HK-2 (cell line): ENCODE results near the gene EAF1.
"Not testable (repeated sequence)": the region's sequence is repeated elsewhere in the genome, so short reads cannot be mapped to it uniquely, and the experiment has no call there.

Experiments
- DNase-seq: peaks from one replicate; pipeline ENCODE4 v3.0.0-alpha.2; 2018; ENCODE audit not compliant: unreplicated experiment

EAF1 gene

DNA sequence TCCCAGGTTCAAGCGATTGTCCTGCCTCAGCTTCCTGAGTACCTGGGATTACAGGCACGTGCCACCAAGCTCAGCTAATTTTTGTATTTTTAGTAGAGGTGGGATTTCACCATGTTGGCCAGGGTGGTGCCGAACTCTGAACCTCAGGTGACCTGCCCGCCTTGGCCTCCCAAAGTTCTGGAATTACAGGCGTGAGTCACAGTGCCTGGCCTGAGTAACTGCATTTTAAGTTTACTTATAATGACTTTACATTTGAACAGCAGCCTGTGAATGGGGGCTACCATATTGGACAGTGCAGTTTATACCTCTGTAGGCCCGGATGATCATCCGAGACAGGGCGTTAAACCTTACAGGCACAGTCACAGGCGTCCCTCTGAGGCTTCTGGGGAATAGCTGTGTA is 24.8 kb downstream of the EAF1 start:
- no peak for DNase-seq

DNA sequence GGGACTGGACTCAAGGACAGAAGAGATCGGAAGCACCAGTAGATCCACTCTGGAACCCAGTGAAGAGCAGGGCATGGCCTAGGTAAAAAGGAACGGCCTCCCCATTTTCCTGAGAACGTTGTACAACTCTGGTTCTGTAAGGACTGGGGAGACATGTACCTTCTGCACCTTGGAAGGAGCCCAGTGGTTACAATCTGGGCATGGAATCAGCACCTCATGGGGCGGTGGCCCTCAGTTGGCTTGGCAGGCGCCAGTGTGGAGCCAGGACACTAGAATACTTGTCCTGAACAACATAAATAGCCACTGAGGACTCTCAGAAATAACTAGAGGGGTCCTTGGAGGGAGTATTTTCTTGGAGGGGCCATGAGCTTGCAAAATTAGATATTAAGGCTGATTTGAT is 25.6 kb downstream of the EAF1 start:
- no peak for DNase-seq

DNA sequence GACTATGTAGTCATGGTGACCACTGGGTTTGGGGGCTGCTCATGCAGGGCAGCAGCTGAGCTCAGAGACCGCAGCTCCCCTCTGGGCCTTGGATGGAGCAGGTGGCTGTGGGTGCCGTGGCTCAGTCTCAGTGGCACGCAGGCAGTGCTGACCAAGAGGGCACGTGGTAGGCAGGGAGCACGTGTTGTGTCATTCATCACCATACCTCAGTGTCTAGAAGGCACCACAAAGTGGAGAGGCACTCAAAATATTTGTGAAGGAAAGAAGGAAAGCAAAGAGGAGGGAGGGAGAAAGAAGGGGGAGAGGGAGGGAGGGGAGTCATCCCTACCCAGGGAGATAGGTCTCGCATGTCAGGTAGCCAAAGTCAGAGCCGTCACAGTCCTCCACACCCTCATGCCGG is 26.1 kb downstream of the EAF1 start:
- no peak for DNase-seq

DNA sequence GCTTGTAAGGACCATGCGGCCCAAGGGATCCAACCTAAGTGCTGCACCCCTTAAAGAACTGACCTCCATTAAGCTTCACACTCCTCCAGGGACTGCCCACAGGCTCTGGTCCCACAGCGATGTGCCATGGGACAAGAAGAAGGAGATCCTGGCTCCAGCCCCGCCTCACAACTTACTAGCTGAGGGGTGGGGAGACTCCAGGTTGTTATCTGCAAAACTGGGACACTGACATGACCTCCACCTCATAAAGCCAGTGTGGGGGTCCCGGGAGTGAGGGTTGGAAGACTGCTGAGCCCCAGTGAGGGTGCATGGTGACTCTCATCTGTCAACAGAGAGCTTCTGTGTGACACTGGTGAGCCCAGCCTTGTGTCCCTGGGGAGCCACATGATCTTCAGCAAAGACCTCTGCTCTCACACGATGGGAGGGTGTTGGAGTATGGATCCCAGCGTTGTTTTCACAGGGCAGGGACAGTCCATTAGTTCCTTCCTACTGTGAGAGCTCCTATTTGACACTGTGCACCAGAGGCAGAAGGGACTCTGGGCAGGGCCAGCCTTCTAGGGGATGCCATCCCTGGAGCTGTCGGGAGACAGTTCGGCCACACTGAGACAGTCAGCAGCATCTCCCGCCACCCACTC is 26.7 kb downstream of the EAF1 start:
- DNase-seq = no peak

DNA sequence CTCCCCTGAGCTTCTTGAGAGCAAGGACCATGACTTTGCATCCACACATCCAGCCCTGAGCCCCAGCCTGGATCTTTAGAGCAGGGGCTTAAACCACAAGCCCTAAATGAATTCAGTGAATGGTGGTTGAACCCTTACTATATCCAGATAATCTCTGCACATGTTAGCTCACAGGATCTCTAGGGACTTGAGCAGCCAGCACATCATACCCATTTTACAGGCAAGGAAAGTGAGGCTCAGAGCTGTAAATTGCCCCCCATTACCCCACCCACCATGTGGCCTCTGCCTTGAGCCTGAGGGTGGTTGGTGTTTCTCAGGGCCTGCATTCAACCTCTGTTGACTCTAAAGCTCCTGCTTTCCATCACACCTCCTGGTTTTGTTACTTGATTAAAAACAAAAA is 27.6 kb downstream of the EAF1 start:
- DNase-seq = no peak

DNA sequence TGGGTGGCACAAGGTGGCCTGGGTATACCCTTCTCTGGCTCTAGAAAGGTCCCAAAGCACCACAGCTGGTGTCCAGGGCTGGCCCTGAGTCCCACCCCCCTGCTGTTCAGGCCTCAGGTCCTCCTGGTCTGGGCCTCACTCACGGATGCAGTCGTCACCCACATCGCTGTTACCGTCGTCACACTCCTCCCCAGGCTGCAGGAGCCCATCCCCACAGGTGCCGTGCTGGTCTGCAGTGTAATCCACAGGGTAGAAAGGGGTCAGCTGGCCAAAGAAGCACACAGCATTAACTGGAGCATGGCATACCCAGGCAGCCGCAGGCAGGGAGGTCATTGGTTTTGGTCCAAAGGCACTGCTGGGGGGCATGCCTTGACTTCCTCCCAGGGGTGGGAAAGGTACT is 28.4 kb downstream of the EAF1 start:
- no peak for DNase-seq

DNA sequence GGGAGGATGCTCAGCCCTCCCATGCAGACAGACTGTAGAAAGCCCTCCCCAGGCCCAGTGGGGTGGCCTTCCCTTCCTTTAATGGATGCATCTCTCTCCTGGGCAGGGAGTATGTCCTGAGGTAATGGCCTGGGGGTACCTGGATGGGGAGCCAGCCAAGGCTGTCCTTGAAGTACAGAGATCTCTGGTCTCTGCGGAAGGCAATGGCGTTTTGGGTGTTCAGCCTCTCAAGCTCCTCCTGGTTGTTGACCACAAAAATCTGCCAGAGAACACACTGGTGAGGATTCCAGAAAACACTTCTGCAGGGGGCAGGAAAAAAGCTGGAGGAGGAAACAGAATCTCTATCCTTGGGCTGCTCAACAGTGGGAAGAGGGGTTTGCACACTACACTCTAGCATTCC is 28.9 kb downstream of the EAF1 start:
- no peak for DNase-seq

DNA sequence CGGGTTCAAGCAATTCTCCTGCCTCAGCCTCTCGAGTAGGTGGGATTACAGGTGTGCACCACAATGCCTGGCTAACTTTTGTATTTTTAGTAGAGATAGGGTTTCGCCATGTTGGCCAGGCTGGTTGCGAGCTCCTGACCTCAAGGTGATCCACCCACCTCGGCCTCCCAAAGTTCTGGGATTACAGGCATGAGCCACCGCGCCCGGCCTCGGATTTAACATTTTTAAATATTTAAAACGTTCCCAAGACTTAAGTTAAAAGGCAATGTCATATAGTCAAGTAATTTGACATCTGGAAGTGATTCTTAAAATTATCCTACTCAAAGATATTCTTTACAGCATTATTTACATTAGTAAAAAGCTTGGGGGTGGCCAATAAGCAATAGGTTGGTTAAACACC is 29.5 kb downstream of the EAF1 start:
- not testable (repeated sequence) for DNase-seq

DNA sequence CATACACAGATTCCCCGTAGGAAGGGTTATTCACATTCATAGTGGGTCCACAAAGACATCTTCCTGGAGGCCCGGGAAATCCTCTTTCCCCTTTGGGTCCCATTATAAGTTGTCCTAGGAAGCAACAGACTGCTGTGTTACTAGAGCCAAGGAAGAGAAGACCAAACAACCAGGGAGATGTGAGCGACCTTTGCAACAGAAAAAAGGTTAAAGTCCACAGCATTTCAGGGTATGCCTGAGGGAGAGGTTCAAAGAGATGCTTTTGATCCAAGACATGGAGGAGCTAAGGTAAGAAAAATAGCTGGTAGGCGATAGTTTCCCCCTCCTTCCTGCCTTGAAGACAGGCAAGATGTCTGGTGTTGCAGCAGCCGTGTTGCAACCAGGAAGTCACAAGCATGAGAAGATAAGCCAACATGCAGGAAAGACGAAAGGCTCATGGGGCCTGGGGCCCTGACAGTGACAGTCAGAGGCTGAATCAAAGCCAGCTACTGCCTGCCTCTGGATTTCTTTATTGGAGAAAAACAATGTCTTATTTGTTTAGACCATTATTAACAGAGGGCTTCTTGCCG is 30.9 kb downstream of the EAF1 start:
- DNase-seq = no peak

DNA sequence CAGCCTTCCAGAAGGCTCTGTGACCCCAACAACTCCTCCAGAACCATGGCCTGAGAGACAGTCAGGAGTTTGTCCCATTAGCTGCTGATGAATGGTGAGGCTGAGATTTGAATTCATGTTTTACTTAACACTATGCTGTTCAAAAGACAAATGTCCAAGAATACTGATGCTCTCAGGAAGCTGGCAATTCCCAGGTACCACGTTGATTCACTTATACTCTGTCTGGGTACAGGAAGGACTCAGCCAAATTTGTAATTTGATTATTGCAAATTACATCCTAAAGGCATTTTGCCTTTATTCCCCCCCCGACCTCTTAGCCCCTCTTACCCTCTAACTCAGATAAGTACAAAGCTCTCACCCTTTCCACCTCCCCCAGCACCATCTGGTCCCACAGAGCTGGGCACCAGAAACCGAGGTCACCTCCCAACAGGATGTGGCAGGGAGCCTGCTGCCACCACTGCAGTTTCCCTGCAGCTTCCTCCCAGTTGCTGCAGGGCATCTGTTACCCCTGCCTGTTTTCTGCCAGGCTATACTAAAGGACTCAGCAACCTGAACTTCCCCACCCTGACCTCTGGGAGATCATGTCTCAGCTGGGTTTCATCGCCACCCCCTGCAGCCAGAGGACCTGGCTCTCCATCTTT is 33.6 kb downstream of the EAF1 start:
- DNase-seq = no peak

DNA sequence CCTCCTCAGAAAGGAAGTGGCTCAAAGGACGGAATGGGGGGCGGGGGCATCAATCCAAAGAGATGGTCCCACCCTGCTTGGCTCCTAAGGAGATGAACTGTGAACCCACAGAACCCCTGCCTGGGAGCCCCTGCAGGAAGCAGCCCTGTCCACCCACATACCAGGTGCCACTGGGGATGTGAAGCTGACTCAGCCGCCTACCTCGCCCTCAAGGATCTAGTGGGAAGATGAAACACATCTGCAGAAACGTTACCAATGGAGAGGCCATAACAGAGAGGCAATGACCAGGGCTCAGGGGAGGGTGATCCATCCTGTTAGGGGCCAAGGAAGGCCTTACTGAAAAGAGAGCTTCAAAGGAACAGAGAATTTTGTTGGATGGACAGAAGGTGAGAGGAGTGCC is 35.1 kb downstream of the EAF1 start:
- no peak for DNase-seq

DNA sequence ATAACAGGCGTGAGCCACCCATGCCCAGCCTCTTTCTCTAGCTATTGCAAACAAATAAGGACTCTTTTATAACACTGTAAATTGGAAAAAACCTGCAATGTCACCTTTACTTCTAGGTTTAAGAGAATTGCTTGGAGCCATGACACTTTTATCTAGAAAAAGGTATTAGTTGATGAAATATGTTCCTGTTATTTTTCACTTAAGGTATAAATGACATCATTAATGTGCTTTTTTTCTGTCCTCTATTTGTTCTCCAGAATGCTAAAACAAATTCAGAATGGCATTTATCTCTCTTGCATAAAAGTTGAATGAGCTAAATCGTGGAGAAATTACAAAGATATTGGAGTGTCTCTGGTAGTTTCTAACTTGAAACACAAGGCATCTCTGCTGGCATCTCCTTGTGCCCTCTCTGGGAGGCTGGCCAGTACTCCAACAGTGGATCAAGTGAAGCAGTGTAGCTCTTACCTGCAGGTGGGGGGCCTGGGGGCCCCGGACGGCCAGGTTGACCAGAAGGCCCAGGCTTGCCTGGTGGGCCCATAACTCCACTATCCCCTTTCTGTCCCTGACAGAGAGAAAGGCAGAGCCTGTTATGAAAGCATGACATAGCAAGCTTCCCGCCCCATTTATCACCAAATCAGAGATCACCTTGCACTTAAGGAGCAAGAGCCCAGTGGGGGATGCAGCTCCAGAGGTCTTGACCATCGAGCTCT is 38.6 kb downstream of the EAF1 start:
- no peak for DNase-seq

DNA sequence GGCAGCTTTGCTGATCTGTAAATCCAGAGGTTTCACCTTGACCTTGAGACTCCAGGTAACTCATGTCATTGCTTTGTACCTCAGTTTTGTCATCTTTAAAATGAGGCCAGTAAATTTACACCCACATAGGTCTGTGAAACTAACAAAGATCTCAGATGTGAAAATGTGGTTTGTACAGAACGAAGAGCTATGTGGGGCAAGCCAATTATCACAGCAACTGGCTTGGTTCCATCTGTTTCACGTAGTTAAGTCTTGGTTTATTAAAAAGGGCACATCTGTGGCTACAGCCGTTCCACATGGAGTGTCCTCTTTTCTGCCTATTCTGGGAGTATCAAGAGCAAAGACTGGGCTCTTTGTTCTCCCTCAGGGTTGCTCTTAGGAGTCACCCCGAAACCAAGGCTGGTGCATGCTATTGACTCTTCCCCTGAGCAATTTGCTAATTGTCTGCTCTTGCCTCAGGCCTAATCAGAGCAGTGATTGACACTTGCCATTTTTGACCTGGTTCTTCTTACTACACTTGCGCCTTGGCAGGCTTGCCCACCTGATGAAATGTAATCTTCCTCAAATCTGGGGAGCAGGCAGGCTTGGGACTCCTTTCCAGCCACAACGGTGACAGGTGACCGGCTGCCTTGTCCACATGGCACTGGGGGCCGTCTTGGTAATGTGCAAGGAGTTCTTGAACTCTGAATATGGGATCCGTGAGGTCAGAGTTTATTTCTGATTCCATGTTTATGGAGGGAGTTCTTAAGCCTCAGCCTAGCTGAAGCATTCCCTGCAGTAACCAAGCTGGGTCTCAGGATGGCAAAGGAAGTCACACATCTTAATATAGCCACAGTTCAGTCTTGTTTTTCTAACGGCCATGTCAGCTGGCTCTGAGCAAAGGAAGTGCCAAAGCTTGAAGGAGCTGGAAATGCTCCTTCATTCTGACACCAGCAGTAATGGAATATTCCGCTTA is 40.1 kb downstream of the EAF1 start:
- no peak for DNase-seq

DNA sequence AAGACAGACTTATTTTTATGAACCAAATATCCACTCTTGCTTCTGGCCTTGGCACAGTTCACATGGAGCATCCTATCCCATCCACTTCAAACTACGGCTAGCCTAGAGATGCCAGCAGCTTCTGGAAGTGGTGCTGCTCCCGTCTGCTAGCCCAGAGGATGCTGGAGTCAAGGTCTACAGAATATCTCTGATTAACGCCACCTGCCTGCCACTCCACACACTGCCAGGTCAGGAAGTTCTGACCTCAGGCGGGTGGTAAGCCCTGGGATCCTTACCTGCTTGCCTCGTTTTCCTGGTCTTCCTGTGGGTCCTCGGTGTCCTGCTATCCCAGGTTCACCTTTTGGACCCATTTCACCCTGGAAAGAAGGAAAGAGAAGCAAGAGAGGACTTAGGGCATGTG is 42.9 kb downstream of the EAF1 start:
- DNase-seq = no peak

DNA sequence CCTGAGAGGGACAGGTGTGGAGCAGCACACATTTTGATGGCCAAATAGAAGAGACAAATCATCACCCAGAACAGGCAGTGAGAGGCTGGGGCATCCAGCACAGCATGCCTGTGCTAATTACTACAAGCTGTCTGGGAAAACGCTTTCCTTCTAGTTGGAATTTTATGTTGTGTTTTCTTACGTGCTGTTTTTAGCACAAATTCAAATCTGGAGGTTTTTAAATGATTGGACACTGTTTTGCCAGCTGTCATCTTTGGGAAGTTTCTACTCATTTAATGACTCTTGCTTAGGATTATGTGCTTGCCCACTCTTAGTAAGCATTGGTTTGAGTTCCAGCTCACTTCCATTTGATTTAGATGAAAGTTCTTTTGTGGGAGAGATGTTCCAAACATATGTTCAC is 43.5 kb downstream of the EAF1 start:
- DNase-seq = no peak

DNA sequence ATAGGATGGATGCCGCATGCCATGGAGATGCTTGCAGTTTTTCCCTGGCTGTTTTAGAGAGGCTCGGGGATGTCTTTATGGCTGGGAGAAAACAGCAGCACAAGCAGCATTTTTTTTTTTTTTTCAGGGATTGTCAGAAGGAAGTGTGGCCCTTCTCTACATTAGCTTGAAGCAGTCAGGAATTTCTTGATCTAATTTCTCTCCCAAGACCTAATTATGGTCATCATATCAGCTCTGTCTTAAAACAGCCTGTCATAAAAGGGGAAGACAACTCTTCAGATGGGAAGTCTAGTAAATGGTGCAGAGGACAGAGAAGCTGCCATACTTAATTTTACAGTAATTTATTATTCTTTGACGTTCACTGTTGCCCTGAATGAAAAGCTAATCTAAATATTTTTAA is 44.5 kb downstream of the EAF1 start:
- DNase-seq = no peak

DNA sequence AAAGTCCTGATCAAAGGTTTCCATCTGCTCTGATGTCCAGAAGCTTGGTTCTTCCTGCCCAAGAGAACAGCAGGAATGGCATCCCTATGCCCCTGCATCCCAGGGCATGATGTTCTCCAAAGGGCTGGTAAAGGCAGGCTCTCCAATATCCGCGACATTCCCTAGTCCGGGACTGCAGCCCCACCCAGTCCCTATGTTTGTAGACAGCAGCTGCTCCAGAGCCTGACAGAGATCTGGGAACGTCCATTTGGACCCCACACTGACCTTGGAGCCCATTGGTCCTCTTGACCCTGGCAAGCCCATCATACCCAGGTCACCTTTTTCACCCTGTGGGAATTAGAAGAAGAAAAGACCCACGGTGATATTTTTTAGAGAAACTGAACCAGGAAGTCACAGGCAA is 47.8 kb downstream of the EAF1 start:
- DNase-seq = no peak

DNA sequence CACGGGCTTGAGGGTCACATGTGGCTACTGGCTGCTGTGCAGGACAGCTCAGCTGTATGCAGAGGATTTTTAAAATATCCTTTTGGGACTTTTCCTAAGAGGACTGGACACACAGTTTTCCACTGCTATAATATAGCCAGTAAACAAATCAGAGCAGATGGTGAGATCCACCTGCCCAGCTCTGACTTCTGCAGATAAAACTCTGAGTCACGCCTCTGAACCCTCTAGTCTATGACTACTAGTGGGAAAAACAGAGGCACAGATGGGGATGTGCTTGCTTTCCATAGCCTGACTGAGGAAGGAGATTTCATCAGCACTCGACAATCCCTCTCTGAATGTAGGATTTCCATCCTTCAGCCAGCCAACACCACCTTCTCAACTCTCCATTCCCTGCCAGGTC is 49.0 kb downstream of the EAF1 start:
- no peak for DNase-seq

DNA sequence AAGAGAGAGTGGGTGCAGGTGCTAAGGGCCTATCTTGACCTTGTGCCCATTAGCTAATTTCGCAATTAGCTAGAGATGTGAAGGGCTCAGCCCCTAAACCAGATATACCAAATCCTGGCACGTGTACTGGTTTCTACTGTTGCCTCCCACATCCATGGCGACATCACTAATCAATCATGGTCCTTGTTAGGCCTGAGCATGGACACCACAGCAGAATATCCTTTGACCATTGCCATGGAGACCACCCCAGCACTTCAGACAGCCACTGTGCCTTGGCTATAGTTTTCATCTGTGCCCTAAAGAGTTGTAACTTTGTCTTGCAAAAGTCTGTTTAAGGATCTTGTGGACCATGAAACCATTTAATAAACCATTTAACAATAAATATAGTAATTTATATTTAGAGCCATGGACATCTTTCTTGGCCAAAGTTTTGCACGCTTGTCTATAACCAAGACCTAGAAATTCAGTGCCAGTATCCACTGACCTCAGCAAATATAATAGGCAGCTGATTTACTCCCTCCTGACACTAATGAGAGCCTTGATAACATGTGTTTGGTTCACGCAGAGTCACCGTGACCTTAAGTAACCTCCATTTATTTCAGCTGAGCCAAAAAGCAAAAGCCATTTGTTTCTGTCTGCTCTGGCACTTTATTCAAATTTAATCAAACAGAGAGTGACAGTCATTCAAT is 50.7 kb downstream of the EAF1 start:
- no peak for DNase-seq

DNA sequence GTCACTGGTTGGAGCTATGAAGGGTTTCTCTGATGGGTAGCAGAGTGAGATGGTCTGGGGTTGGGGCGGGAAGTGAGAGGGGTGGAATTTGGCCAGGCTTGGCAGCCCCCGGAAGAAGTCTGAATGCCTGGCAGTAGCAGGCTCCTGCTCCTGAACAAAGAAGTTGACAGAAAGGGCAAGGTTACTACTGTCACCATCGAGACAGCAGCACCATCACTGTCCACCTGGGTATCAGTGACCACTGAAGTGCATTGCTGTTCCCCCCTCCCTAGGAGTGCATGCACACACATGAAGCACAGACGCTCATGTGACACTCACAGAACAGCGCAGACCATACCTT is 51.2 kb downstream of the EAF1 start:
- DNase-seq = no peak

DNA sequence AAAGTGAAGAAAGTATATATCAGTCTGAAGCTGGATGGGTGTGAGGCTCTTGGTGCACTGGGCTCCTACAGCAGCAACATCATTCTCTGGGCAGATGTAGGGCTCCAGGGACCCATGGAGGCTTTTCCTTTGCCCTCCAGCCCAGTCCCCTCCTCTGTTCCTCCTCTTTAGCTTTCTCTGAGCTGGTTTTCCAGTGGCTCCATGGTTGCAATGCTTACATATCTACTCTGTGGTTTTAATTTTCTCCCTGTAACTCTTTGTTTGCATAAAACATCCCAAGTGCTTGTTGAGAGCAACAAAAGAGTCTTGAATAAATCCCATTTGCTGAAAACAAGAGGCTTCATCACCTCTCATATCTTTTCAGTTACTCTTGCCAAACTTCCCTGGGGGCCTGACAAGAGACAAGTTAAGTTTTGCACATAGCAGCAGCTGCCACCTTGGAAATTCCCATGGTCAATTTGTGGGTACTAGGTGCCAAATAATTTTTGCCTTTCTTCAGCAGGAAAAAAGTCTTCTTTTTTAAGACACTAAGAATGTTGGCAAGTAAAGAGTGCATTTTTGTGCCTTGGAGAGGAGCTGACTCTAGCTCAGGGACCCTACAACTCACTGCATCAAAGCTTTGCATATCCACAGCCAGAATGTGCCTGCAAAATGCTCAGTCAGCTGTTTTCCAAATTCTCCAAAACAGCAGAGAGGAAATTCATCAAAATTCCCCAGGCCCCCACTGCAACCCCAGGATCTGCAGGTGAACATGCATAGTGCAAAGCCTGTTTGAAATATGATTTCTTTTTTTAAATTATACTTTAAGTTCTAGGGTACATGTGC is 52.2 kb downstream of the EAF1 start:
- no peak for DNase-seq
